Common myeloid progenitor, CD34-positive (primary cell): ENCODE data around the gene NIPAL3.

Experiments
- CTCF ChIA-PET: fragments of 350-600 bp; sonication (Branson Sonifier 250); formaldehyde crosslinking; loops from one replicate; lab custom pipeline; 2021; ENCODE audit warnings: antibody characterized with exemption; lab: Charles Lee
- POLR2A ChIA-PET: fragments of 350-600 bp; sonication (Branson Sonifier 250); formaldehyde crosslinking; loops from one replicate; lab custom pipeline; 2021; ENCODE audit warnings: antibody characterized with exemption; lab: Charles Lee
- DNase-seq, 3 donors: peaks; one replicate each; pipeline versions ENCODE4 v3.0.0 to v3.0.0-alpha.2; 2013
- H3K27ac ChIP-seq, 2 experiments: 1 replicate in 1 of 2; 2 replicates in 1 of 2; pipeline ENCODE4 v1.7.0; 2013; ENCODE audit warnings: inconsistent platforms in 2 of 2, low read length in 2 of 2, mild to moderate bottlenecking in 2 of 2, low read depth in 1 of 2, moderate library complexity in 1 of 2; ENCODE audit not compliant: severe bottlenecking in 2 of 2, insufficient read depth in 1 of 2, poor library complexity in 1 of 2
- H3K27me3 ChIP-seq, 5 experiments: replicated peaks in 2 of 5; 1 replicate in 3 of 5; 2 replicates in 2 of 5; pipeline versions ENCODE4 v1.6.1 to v1.7.0; 2013; ENCODE audit warnings: low read length in 4 of 5, mild to moderate bottlenecking in 2 of 5, moderate library complexity in 2 of 5, inconsistent platforms in 1 of 5; ENCODE audit not compliant: insufficient read depth in 5 of 5, control insufficient read depth in 4 of 5
- H3K36me3 ChIP-seq, 4 experiments: 1 replicate in 2 of 4; 2 replicates in 2 of 4; pipeline versions ENCODE4 v1.6.1 to v1.7.0; 2013; ENCODE audit warnings: low read length in 3 of 4, control low read depth in 1 of 4, mild to moderate bottlenecking in 1 of 4; ENCODE audit not compliant: control insufficient read depth in 4 of 4, insufficient read depth in 4 of 4
- H3K4me1 ChIP-seq, 4 experiments: 1 replicate in 3 of 4; 2 replicates in 1 of 4; pipeline versions ENCODE4 v1.6.1 to v1.7.1; 2013; ENCODE audit warnings: low read length in 3 of 4, mild to moderate bottlenecking in 3 of 4, control low read depth in 1 of 4, inconsistent platforms in 1 of 4, moderate library complexity in 1 of 4; ENCODE audit not compliant: control insufficient read depth in 4 of 4, insufficient read depth in 4 of 4; ENCODE audit errors: control extremely low read depth in 1 of 4
- H3K4me3 ChIP-seq, 7 experiments: 1 replicate in 4 of 7; 2 replicates in 3 of 7; pipeline versions ENCODE4 v1.5.1 to v1.7.0; 2013; ENCODE audit warnings: mild to moderate bottlenecking in 7 of 7, low read length in 6 of 7, moderate library complexity in 6 of 7, inconsistent platforms in 2 of 7, low read depth in 2 of 7, control low read depth in 1 of 7; ENCODE audit not compliant: insufficient read depth in 4 of 7, control insufficient read depth in 1 of 7; ENCODE audit errors: extremely low read depth in 1 of 7
- H3K9me3 ChIP-seq, 5 experiments: 1 replicate in 4 of 5; 2 replicates in 1 of 5; pipeline versions ENCODE4 v1.6.1 to v1.7.1; 2013; ENCODE audit warnings: low read length in 4 of 5, mild to moderate bottlenecking in 2 of 5, inconsistent platforms in 1 of 5, low read depth in 1 of 5, moderate library complexity in 1 of 5; ENCODE audit not compliant: control insufficient read depth in 4 of 5, insufficient read depth in 2 of 5; ENCODE audit errors: control extremely low read depth in 1 of 5
- WGBS: methylation state at CpG from one replicate; pipeline ENCODE4 v1.1.5; 2013; ENCODE audit not compliant: insufficient coverage; 5-methylcytosine and 5-hydroxymethylcytosine counted together

Gene NIPAL3

DNA sequence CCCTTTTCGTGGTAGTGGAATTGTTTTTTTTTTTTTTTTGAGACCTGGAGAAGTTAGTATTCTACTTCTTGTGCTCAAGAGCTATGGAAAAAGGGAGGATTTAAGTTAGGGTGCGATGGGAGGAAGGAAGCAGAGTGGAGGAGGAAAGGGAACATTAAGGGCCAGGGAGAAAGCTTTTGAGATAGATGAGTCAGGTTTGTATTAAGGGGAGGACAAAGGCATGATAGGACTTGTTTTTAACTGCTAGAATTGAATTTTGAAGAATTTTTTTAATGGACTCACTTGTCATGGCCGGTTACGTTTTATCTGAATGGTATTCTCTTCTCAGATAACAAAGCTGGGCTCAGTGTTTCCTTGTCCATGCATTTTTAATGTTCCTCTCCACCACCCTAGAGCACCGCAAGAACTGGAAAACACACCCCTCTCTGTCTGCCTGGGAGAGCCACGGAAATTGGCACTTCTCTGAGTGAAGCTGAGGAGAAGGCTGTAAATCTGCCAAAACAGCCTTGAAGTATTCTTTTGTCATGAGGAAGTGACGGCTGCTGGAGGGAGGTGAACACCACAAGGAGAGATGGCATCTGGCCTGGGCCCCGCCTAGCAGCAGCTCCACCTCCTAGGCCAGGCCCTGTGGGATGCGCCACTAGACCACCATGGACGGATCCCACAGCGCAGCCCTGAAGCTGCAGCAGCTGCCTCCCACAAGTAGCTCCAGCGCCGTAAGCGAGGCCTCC, 3.5 kb downstream of the NIPAL3 start:
- POLR2A ChIA-PET: interaction anchor here (0.7 kb wide), 1 partner anchor 645 kb away, joined by 4 read pairs; no protein-coding TSS in a partner anchor
- 32% methylated on average over 13 of the region's 14 CpGs for WGBS

GRCh38 chr1:24420547-24420946, 4.9 kb downstream of the NIPAL3 start:
- POLR2A ChIA-PET: interaction anchor here (0.7 kb wide), 1 partner anchor 222 kb away, joined by 3 read pairs; no protein-coding TSS in a partner anchor
- Histone ChIP-seq H3K36me3 (peaks cover 11 to 48% (median 24%) of the 10 kb centered on the region in 4 experiments), H3K4me3 (no peak overlapping the region), H3K9me3 (no peaks in the 10 kb centered on the region), H3K4me1 (peaks cover 16 to 41% (median 35%) of the 10 kb centered on the region in 4 experiments), H3K27me3 (no peaks in the 10 kb centered on the region), H3K27ac (no peak overlapping the region)
- 88% methylated on average over 2 of the region's 4 CpGs for WGBS
- DNase-seq: no peak
- CTCF ChIA-PET: no interaction called here

More for the DNA sequence above, 3.5 kb downstream of the NIPAL3 start:
- Histone ChIP-seq H3K27ac (peak overlapping the region; percentile 17 to 75), H3K4me1 (peaks cover 16 to 47% (median 41%) of the 10 kb centered on the region in 4 experiments), H3K27me3 (no peaks in the 10 kb centered on the region), H3K4me3 (peak overlapping the region in 3 of 7 experiments; percentile 37 to 46 (median 42)), H3K36me3 (peaks cover 11 to 39% (median 19%) of the 10 kb centered on the region in 4 experiments), H3K9me3 (no peaks in the 10 kb centered on the region)
- peak; percentile 86 to 96 (median 94) for DNase-seq
- CTCF ChIA-PET: interaction anchor here (0.8 to 1.5 kb wide), 8 partner anchors 10 to 280 kb away, joined by 3 to 6 read pairs (median 3); no protein-coding TSS in a partner anchor

- DNase-seq: no peak
- Histone ChIP-seq H3K36me3 (peaks cover 11 to 49% (median 24%) of the 10 kb centered on the region in 4 experiments), H3K9me3 (no peaks in the 10 kb centered on the region), H3K27ac (no peak overlapping the region), H3K27me3 (no peaks in the 10 kb centered on the region), H3K4me3 (no peak overlapping the region), H3K4me1 (peaks cover 13 to 34% (median 28%) of the 10 kb centered on the region in 4 experiments)
- 100% methylated on average over 1 of the region's 2 CpGs for WGBS
- ChIA-PET CTCF (interaction anchor here (0.9 to 1.9 kb wide), 4 partner anchors 10 to 106 kb away, joined by 3 to 7 read pairs (median 3); no protein-coding TSS in a partner anchor), POLR2A (no interaction called here)
Observed at GRCh38 chr1:24421502-24421901, 5.9 kb downstream of the NIPAL3 start.

DNA sequence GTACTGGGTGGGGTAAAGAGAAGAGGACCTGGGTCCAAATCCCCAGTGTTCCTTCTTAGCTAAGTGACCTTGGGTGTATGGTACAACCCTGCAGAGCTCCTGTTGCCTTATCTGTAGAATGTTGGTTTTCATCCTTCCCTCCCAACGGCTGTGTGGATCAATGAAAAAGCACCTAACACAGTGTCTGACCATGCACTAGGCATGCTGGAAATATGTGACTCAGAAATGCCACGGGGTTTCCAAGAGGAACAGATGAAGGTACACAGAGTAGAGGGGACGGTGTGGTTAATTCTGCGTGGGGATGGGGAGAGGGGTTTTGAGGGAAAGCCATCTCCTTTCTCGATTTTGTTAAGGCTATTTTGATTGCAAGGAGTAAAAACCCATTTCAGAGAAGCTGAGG, 8.6 kb downstream of the NIPAL3 start:
- no peak overlapping the region for H3K27ac ChIP-seq
- DNase-seq: no peak
- ChIA-PET CTCF (interaction anchor here (1.1 to 1.8 kb wide), 5 partner anchors 7 to 109 kb away, joined by 3 to 8 read pairs (median 3); no protein-coding TSS in a partner anchor), POLR2A (no interaction called here)
- no peaks in the 10 kb centered on the region for H3K9me3 ChIP-seq
- peaks cover 0 to 7% (median 5%) of the 10 kb centered on the region in 4 experiments for H3K4me1 ChIP-seq
- WGBS: 94% methylated on average over 5 of the region's 5 CpGs
- H3K36me3 ChIP-seq: peaks cover 16 to 65% (median 29%) of the 10 kb centered on the region in 4 experiments
- H3K27me3 ChIP-seq: no peaks in the 10 kb centered on the region
- no peak overlapping the region for H3K4me3 ChIP-seq

- Histone ChIP-seq H3K27ac (no peak overlapping the region), H3K27me3 (no peaks in the 10 kb centered on the region), H3K4me3 (no peak overlapping the region), H3K36me3 (peaks cover 16 to 61% (median 31%) of the 10 kb centered on the region in 4 experiments), H3K9me3 (no peaks in the 10 kb centered on the region), H3K4me1 (no peaks in the 10 kb centered on the region)
- DNase-seq: no peak
- ChIA-PET POLR2A (no interaction called here), CTCF (interaction anchor here (1.1 to 2.8 kb wide), 4 partner anchors 10 to 66 kb away, joined by 3 to 13 read pairs (median 4); partner anchors contain the start of gene NIPAL3)
- WGBS: 100% methylated on average over 2 of the region's 3 CpGs
Observed at GRCh38 chr1:24424990-24425389, 9.4 kb downstream of the NIPAL3 start.

- POLR2A ChIA-PET: no interaction called here
- Histone ChIP-seq H3K9me3 (no peaks in the 10 kb centered on the region), H3K27ac (no peak overlapping the region), H3K4me1 (no peaks in the 10 kb centered on the region), H3K36me3 (peaks cover 16 to 60% (median 30%) of the 10 kb centered on the region in 4 experiments), H3K27me3 (no peaks in the 10 kb centered on the region), H3K4me3 (no peak overlapping the region)
- WGBS: 100% methylated on average over 1 of the region's 3 CpGs
- DNase-seq: no peak
- CTCF ChIA-PET: interaction anchor here (1.1 to 2.8 kb wide), 2 partner anchors 10 to 19 kb away, joined by 3 to 13 read pairs; partner anchors contain the start of gene NIPAL3
Observed at GRCh38 chr1:24425441-24425840, 9.8 kb downstream of the NIPAL3 start.
